Measurements from ENCODE around the gene FRMD1. TPM values are rescaled to one million over a fixed set of nuclear protein-coding genes. Genes with fewer than 3 reads are reported as not detected.

The FRMD1 gene
- total RNA-seq, 1 experiment from 2014 or later: not detected

GRCh38 chr6:168028181-168028580, 50.8 kb downstream of the FRMD1 start:
- intact Hi-C loops (cut with micrococcal nuclease): no loop called here
- Histone ChIP-seq H3K9ac (ENCODE audit: low read length) (no peak overlapping the region), H3K4me2 (ENCODE audit: low read length) (no peak overlapping the region), H3K79me2 (ENCODE audit: insufficient read depth, low read length) (no peaks in the 10 kb centered on the region), H3K4me3 (replicated peaks in 1 of 2; ENCODE audit: low read depth in 1 of 2, low read length in 2 of 2) (no peak overlapping the region), H3K36me3 (ENCODE audit: control insufficient read depth in 1 of 2, insufficient read depth in 2 of 2, low read length in 2 of 2) (no peaks in the 10 kb centered on the region), H3K9me3 (ENCODE audit: control insufficient read depth in 1 of 2, insufficient read depth in 1 of 2, low read depth in 1 of 2, low read length in 2 of 2) (no peaks in the 10 kb centered on the region), H3K27ac (ENCODE audit: low read depth, low read length) (no peak overlapping the region), H3K9me2 (ENCODE audit: insufficient read depth) (no peaks in the 10 kb centered on the region), H3K27me3 (ENCODE audit: insufficient read depth, low read length) (no peaks in the 10 kb centered on the region), H4K20me1 (ENCODE audit: insufficient read depth) (no peaks in the 10 kb centered on the region), H2AFZ (ENCODE audit: low read depth, low read length, poor library complexity, severe bottlenecking) (no peak overlapping the region), H3K4me1 (ENCODE audit: control insufficient read depth in 1 of 2, insufficient read depth in 2 of 2, low read length in 2 of 2) (peaks cover 7 to 13% of the 10 kb centered on the region in 2 experiments)
- ChIA-PET CTCF (no interaction called here), POLR2A (no interaction called here), RAD21 (ENCODE audit: low non-redundant PET in 1 of 2, low total read pairs in 2 of 2, uncharacterized antibody in 2 of 2, unreplicated experiment in 2 of 2) (no interaction called here)
- no TSS peak for BruUV-seq (replicated peaks)
- no peak for TF ChIP-seq POLR2A (IDR thresholded peaks at IDR 0.05; ENCODE audit: borderline replicate concordance, extremely low read depth, insufficient read depth, insufficient read length)
- DNase-seq (ENCODE audit: low read depth, low spot score) (no peak), ATAC-seq (no peak)

GRCh38 chr6:168027521-168027920, 51.5 kb downstream of the FRMD1 start:
- TF ChIP-seq EZH2 (IDR thresholded peaks at IDR 0.05) (no peak), POLR2A (IDR thresholded peaks at IDR 0.05; ENCODE audit: borderline replicate concordance, extremely low read depth, insufficient read depth, insufficient read length) (no peak), SIN3A (IDR thresholded peaks at IDR 0.05; ENCODE audit: low read depth) (no peak), ZFX (IDR thresholded peaks at IDR 0.05) (no peak), TCF7L2 (IDR thresholded peaks at IDR 0.05; ENCODE audit: borderline replicate concordance, extremely low read depth, insufficient read depth, insufficient read length) (no peak), RAD21 (IDR thresholded peaks at IDR 0.05; ENCODE audit: low read depth) (no peak), POLR2AphosphoS5 (IDR thresholded peaks at IDR 0.05; ENCODE audit: low read depth, low read length) (no peak), ELF1 (IDR thresholded peaks at IDR 0.05; ENCODE audit: borderline replicate concordance, low read depth) (no peak), SP1 (IDR thresholded peaks at IDR 0.05; ENCODE audit: low read depth) (no peak), FOSL1 (IDR thresholded peaks at IDR 0.05; ENCODE audit: low read depth) (no peak), YY1 (IDR thresholded peaks at IDR 0.05; ENCODE audit: extremely low read depth, insufficient replicate concordance, low read depth, low read length) (no peak), CTCF (IDR thresholded peaks at IDR 0.05 in 2 of 3, conservative IDR thresholded peaks at IDR 0.05 in 1 of 3; ENCODE audit: borderline replicate concordance in 1 of 3, insufficient read depth in 1 of 3, low read depth in 2 of 3, low read length in 2 of 3) (no peak), CEBPB (IDR thresholded peaks at IDR 0.05; ENCODE audit: low read depth) (no peak), CBX3 (IDR thresholded peaks at IDR 0.05; ENCODE audit: low read depth) (no peak)
- no peak overlapping the region for H3K27ac ChIP-seq (ENCODE audit: low read depth, low read length)
- H3K9me3 ChIP-seq (ENCODE audit: control insufficient read depth in 1 of 2, insufficient read depth in 1 of 2, low read depth in 1 of 2, low read length in 2 of 2): no peaks in the 10 kb centered on the region
- peaks cover 7 to 13% of the 10 kb centered on the region in 2 experiments for H3K4me1 ChIP-seq (ENCODE audit: control insufficient read depth in 1 of 2, insufficient read depth in 2 of 2, low read length in 2 of 2)
- no peaks in the 10 kb centered on the region for H3K36me3 ChIP-seq (ENCODE audit: control insufficient read depth in 1 of 2, insufficient read depth in 2 of 2, low read length in 2 of 2)
- BruUV-seq (replicated peaks): no TSS peak
- H3K4me2 ChIP-seq (ENCODE audit: low read length): no peak overlapping the region
- ChIA-PET CTCF (no interaction called here), RAD21 (ENCODE audit: low non-redundant PET in 1 of 2, low total read pairs in 2 of 2, uncharacterized antibody in 2 of 2, unreplicated experiment in 2 of 2) (no interaction called here), POLR2A (no interaction called here)
- DNase-seq (ENCODE audit: low read depth, low spot score) (no peak), ATAC-seq (no peak)
- no peaks in the 10 kb centered on the region for H3K79me2 ChIP-seq (ENCODE audit: insufficient read depth, low read length)
- no peak overlapping the region for H3K4me3 ChIP-seq (replicated peaks in 1 of 2; ENCODE audit: low read depth in 1 of 2, low read length in 2 of 2)
- no peaks in the 10 kb centered on the region for H3K27me3 ChIP-seq (ENCODE audit: insufficient read depth, low read length)
- H3K9ac ChIP-seq (ENCODE audit: low read length): no peak overlapping the region
- intact Hi-C loops (cut with micrococcal nuclease): no loop called here
- no peaks in the 10 kb centered on the region for H4K20me1 ChIP-seq (ENCODE audit: insufficient read depth)
- no peak overlapping the region for H2AFZ ChIP-seq (ENCODE audit: low read depth, low read length, poor library complexity, severe bottlenecking)
- H3K9me2 ChIP-seq (ENCODE audit: insufficient read depth): no peaks in the 10 kb centered on the region

All from HCT116 (cell line).